NK-92 treated with Interleukin-12 subunit alpha and Interleukin-12 subunit beta, amount 100 ng/mL, for 24 hours (cell line): ENCODE measurements around the gene TCTN2.

Source experiments
- DNase-seq: peaks from one replicate; lab custom pipeline; 2025; lab: John Stamatoyannopoulos, UW

The TCTN2 gene

DNA sequence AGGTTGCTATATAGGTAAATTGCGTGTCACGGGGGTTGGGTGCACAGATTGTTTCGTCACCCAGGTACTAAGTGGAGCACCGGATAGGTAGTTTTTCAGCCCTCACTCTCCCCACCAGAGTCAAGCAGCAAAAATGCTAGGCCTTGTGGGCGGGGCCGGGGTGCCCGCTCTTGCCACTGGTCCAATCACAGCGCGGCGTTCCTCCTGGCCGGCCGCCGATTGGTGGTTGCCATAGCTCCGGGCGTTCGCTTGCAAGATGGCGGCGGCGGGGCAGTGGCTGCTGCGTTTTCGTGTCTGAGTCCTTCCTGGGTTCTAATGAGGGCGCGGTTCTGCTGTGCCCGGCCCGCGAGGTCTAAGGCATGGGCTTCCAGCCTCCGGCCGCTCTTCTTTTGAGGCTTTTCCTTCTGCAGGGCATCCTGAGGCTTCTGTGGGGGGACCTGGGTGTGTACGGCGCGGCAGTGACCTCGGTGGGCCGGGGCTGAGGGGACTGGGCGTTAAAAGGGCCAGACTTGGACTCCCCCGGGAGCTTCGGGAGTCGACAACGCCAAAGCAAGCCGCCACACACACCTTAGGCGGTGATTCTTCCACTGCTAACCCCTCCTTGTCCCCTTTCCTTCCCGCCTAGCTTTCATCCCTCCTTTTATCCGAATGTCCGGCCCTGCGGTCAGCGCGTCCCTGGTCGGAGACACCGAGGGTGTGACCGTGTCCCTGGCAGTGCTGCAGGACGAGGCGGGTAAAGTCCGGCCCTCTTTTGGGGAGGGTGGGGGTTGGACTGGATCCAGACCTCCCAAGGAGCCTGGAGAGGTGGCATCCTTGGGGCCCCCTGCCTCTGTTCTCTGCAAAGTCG is at the start of gene TCTN2:
Gene TCTN2, plus strand, starts transcription at position 232 of the 847 bp plus-strand sequence. Its CDS starts 128 bp downstream, at position 360.
- peak; percentile 77 for DNase-seq

DNA sequence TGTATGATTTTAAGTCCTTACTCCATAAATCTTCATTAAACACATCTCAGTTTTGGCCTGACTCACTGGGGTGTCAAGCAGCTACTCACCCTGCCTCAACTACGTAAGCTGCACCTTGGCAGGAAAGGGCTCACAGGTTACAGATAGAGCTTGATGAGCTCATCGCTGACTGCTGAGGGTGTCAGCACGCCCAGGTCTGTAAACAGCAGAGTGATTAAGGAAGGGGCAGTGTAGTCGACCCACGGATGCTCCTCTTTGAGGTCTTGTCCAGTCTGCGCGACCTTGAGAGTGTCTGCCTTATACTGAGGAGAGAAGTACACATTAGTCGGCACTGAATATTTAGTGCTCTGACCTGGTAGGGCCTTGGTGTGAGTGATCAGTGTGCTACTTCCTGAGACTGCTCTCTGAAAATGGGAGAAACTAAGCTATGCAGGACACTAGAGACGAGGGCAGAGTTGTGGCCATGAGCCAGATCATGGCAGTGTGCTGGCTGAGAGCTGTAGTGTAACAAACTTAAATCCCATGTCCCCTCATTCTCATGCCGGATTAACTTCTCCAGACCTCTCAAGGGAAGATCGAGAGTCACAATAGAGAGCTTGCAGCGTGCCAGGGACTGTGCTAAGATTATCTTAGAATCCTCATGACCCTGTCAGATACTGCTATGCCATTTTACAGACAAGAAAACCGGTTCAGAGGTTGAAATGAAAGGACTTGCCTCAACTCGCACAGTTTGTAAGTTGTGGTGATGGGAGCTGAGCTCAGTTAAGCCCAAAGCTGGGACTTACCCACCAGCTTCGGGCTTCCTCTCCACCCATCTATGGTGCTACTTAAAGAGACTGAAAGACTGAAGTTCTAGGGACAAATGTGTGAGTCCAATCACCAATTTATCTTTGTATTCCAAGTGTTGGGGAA is 49.0 kb upstream of the TCTN2 start:
- DNase-seq: no peak

DNA sequence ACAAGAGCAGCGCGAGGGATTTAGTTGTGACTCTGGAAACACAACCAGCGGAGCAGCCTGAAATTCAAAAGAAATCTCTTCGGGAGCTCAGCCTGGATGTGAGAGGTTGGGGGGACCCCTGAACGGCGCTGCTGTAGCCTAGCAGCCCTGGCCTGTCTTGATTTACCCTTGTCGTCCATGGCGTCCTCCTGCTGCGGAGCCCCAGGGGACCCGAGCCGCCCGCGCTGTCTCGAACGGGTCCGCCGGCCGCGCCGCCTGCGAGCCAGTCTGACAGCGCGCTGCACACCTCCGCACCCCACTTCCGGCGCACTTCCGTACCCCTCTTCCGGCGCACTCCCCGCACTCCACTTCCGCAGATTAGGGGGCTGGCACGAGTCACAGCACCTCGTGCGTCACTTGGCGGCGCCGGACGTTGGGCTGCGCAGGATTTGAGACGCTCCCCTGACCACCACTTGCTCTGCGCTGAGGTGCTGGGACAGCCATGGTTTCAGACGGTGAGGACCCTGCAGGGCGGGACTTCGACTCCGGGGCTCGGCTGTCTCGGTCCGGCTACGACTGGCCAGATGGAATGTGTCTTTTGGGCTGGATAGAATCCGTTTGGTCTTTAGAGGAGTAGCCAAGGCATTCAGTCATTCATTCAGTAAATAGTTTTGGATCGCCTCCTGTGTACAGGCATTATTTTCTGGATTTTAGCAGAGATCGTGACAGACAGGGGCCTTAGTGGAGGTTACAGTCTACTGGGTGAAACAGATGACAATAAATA is 37.4 kb upstream of the TCTN2 start, which contains the start of the genes EIF2B1 and GTF2H3:
Gene EIF2B1, minus strand, starts transcription at position 308 of the 763 bp plus-strand sequence. Its CDS starts 129 bp downstream, at position 179.
Gene GTF2H3, plus strand, starts transcription at position 451 of the 763 bp plus-strand sequence. Its CDS starts 31 bp downstream, at position 482.
- DNase-seq: peak; percentile 91

DNA sequence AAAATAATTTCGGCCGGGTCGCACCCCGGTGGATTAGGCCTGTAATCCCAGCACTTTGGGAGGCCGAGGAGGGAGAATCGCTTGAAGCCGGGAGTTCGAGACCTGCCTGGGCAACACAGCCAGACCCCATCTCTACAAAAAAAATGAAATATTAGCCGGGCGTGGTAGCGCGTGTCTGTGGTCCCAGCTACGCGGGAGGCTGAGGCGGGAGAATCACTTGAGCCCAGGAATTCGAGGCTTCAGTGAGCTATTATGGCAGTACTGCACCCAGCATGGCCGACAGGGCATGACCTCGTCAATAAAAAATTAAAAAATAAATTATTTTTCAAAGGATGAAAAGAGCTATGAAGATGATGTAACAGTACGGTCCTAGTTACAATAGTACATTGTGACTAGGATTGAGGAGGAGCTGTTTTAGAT is 36.8 kb upstream of the TCTN2 start:
- DNase-seq: no peak

DNA sequence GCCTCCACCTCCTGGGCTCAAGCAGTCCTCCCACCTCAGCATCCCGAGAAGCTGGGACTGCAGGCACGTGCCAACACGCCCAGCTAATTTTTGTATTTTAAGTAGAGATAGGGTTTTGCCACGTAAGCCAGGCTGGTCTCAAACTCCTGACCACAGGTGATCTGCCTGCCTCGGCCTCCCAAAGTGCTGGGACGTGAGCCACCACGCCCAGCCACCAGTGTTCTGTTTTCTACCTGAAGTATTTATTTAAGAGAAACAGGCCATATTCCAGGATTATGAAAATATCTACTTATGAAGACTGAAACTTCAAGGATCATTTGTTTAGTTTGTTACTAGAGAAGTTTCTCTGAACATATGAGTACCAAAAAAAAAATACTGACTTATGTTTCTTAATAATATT is 27.0 kb upstream of the TCTN2 start:
- DNase-seq: no peak

DNA sequence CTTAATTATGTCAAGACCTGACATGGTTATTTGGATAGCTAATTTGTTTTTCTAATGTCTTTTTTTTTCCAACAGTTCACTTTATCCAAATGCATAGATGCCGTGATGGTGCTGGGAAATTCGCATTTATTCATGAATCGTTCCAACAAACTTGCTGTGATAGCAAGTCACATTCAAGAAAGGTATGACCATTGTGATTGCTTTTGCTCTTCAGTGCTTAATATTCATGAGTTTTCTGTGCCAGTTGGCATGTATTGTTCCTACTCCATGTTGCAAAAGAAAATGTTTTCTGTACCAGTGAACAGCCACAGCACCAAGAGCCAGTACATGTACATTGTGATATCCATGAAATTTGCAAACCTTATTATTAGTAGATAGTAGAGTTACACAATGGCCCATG is 25.5 kb upstream of the TCTN2 start:
- no peak for DNase-seq

DNA sequence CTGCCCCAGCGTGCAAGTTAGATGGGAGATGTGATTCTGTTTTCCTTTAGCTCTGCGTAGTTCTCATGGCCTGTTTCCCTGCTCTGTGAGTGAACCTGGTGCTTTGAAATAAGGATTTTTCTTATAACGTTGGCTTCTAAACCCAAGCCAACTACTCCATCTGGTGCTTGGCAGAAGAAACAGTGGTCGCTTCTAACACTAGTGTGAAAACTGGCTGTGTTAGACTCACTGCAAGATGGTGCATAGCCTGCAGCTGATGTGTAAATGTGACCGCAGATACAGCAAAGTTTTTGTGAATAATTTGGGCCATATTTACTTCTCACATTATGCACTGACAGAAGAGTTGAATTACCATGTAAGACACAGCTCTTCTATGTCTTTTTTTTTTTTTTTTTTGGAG is 25.0 kb upstream of the TCTN2 start:
- no peak for DNase-seq

DNA sequence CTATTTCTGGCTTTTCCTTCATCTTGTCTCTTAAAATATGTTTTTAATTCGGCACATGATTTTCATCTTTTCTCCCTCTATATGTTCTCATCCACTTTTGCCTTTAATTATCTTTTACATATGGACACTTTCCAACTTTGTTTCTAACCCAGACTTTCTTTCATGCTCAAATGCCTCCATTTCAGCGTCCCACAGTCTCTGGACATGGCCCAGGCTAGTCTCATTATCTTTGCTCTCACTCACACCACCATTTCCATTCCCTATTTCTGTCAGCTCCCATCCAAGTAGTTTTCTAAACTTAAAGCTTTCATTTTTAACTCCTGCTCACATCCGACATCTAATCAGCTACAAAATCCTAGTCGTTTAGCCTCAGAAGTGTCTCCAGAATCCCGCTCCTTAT is 22.5 kb upstream of the TCTN2 start:
- DNase-seq: no peak

DNA sequence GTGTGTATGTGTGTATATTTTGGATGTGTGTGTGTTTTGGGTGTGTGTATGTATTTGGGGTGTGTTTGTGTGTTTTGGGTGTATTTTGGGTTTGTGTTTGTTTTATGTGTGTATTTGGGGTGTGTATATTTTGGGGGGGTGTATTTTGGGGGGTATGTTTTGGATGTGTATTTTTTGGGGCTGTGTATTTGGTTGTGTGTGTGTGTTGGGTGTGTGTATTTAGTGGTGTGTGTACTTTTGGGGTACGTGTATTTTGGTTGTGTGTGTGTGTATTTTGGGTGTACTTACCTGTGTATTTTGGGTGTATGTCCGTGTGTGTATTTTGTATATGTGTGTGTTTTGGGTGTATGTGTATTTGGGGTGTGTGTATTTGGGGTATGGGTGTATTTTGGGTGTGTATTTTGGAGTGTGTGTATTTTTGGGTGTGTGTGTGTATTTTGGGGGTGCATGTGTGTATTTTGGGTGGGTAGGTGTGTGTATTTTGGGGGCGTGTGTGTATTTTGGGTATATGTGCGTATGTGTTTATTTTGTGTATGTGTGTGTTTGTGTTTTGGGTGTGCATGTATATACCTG is 16.7 kb upstream of the TCTN2 start:
- DNase-seq: no peak

DNA sequence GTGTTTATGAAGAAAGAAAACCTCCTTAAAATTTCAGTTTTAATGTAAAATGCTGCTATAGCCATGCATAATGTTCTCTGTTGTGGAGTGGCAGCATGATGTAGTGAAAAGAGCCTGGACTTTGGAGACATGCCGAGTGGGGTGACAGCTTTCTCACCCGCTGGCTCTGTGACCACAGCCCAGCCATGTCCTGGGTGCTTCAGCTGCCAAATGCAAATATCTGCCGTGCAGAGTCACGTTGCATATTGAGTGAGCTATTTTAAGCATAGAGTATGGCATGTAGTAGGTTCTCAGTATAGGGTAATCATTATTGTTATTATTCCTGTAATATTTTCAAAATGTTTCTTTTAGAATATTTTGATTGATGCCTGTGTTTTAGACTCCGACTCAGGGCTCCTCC is 15.5 kb upstream of the TCTN2 start:
- DNase-seq: no peak

DNA sequence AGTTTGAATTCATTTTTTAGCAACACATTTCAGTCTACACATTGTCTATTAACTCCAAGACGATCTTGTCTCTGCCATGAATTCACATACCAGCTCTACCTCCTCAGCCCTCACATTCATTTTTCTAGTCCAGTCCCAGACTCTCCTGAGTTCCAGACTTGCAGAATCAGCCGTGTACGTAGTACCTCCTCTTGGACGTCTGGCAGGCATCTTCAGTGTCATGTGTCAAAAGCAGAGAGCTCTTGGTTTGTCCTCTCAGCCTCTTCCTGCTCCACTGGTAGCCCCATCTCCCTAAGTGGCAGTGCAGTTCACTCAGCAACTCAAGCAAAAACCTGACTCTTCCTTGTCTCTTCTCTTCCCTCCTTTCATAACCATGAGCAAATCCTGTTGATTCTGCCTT is 14.5 kb upstream of the TCTN2 start:
- no peak for DNase-seq

DNA sequence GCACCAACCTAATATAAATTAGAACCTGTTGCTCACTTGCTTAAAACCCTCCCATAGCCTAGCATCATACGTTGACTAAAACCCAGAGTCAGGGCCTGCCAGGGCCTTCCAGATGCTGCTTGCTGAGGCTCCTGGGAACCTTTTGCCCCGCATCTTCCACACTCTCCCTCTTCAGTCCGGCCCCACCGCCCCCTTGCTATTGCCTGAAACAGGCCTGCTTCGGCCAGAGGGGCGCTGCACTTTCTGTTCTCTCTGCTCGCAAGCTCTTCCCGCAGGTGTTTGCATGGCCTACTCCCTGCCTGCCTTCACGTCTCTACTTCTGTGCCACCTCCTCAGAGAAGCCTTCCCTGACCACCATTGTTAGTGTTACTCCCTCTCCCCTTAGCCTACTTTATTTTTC is 13.7 kb upstream of the TCTN2 start:
- DNase-seq: no peak

DNA sequence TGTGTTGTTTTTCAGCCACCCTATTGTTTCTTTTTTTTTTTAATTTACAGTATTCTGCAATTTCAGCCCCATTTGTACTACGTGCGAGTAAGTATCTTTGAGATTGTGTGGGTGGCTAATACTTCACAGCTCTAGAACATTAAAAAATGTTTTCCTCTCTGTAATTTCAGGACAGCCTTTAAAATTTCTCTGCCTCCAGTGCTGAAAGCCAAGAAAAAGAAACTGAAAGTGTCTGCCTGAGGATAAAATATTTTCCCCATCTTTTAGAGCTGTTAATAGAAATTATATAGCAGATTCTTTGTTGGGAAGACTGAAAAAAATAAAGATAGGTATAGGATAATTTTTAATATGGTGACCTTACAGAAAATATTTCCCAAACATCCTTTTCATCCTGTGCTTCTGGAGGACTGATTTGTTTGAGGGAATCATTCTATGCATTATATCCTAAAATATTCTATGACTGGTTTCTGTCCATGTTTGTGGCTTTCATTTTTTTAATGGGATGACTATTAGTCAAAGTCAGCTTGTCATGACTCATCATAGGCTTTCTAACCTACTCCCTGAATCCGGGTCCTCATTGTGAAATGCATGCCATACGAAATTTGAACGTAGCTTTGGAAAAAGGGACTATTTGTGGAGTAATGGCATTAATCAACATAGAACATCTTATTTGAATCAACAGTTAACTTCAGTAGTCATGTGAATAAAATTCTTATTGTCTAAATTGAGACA is 10.8 kb upstream of the TCTN2 start:
- DNase-seq: no peak

DNA sequence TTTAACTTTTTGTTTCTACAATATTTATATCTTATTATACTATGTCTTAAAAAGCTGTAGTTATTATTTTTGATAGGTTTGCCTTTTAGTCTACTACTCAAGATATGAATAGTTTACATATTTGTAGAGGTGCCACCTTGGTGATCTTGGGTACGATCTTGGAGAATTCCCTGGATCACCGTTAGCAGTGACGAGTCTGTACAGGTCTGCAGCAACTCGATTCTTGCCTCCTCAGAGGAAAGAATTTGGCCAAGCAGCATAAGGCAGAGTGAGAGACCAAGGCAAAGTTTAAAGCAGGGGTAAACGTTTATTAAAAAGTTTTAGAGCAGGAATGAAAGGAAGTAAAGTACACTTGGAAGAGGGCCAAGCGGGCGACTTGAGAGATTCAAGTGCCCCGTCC is 3.1 kb upstream of the TCTN2 start:
- no peak for DNase-seq

DNA sequence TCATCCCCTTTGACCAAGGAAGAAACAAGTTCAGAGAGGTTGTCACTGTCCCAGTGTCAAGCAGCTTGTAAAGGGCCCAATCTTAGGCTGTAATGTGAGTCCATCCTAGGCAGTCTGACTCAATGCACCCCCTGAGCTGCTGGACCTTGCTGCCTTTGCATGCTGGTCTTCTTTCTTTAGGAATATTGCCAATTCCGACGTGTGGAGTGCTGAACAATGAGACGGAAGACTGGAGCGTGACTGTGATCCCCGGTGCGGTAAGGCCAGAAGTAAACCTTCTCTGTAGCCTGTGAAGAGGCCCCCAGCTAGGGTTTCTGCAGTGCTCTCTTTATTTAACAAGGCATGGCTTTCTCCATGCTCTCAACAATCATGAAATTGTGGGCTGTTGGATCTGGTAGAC is 963 bp downstream of the TCTN2 start:
- no peak for DNase-seq

DNA sequence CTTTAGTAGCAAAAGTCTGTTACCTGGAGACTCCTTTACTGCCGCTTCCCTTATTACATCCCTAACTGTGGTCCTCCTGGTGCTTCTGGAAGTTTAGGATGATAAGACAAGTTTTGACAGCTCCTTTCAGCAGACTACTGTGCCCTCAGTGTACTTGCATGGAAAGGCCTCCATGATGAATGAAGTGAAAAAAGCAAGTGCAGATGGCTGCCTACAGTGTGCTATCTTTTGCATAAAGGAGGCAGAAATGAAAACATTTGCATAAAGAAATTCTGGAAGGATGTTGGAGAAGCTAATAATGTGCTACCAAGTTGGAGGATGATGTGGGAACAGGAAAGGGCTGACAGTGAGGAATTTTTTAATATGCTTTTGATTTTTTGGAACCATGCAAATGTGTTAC is 4.5 kb downstream of the TCTN2 start:
- no peak for DNase-seq

DNA sequence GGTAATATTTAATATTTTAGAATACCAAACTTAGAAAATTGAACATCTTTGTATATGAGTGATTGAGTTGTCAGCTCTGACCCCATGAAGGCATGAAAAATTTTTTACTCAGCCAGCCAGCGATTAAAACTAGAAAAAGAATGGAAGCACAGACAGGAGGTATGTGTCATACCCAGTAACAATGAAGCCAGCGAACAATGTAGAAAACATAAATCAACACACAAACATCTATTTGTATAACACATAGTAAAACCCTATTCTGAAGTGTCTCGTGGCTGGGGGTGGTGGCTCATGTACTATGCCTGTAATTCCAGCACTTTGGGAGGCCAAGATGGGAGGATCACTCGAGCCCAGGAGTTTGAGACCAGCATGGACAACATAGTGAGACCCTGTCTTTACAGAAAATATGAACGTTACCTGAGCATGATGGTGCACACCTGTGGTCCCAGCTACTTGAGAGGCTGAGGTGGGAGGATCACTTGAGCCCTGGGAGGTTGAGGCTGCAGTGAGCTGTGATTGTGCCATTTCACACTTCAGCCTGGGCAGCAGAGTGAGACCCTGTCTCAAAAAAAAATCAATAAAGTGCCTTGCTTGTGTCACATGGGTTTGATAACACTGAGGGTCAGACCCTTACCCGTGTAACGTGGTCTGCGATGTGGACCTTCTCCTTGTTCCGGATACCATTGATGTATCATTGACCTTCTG is 5.9 kb downstream of the TCTN2 start:
- no peak for DNase-seq

DNA sequence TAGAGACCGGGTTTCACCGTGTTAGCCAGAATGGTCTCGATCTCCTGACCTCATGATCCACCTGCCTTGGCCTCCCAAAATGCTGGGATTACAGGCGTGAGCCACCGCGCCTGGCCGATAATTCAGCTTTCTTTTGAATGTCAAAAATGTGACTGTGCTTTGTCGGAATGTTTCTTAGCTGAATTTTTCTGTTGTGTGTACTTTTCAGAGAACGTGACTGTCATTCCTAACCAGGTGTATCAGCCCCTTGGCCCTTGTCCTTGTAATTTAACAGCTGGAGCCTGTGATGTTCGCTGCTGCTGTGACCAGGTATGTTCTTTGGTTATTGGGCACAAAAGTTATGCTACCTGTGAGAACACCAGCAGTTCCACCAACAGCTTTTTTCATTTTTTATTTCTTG is 8.1 kb downstream of the TCTN2 start:
- DNase-seq: no peak

DNA sequence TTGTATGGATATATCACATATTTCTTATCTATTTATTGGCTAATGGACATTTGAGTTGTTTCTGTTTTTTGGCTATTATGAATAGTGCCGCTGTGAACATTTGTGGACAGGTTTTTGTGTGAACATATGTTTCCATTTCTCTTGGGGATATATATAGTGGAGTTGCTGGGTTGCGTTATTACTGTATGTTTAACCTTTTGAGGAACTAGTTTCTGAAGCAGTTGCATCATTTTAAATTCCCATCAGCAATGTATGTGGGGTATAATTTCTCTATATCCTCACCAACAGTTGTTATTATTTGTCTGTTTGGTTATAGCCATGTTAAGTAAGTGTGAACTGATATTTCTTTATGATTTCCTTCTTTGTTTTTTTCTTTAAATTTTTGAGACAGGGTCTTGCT is 10.7 kb downstream of the TCTN2 start:
- no peak for DNase-seq

DNA sequence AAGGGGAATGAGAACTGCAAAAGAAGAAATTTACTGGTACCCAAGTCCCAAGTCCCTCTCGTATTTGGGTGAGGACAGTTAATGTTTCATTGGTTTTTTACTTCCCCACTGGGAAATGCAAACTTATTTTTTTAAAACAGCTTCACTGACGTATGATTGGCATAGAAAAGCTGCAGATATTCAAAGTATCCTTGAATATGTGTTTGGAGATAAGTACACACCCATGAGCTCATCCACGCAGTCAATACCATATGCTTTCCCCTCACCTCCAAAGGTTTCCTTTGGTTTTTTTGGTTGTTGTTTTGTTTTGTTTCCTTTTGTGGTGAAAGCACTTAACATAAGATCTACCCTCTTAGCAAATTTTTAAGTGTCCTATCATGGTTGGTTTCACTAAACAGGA is 13.1 kb downstream of the TCTN2 start:
- DNase-seq: no peak
